Mesothelial cell of epicardium (in vitro differentiated cells): ENCODE data around the gene TRIM24. TPM values are rescaled to one million over a fixed set of nuclear protein-coding genes. Genes with fewer than 3 reads are reported as not detected.

Experiments
- DNase-seq, 2 experiments: peaks; one replicate each; pipeline ENCODE4 v3.0.0; 2021; ENCODE audit warnings: low spot score in 2 of 2; ENCODE audit not compliant: unreplicated experiment in 2 of 2
- H3K27ac Mint-ChIP-seq: 2 replicates; pipeline ENCODE4 v1.8.0; 2021; ENCODE audit warnings: mixed read lengths
- H3K27me3 Mint-ChIP-seq: 2 replicates; pipeline ENCODE4 v1.8.0; 2021; ENCODE audit warnings: low read depth, mixed read lengths
- H3K36me3 Mint-ChIP-seq: 2 replicates; pipeline ENCODE4 v1.8.0; 2021; ENCODE audit warnings: mixed read lengths
- H3K4me1 Mint-ChIP-seq: 2 replicates; pipeline ENCODE4 v1.8.0; 2021; ENCODE audit warnings: mixed read lengths
- H3K4me3 Mint-ChIP-seq: 2 replicates; pipeline ENCODE4 v1.8.0; 2021; ENCODE audit warnings: mild to moderate bottlenecking, moderate library complexity, mixed read lengths
- H3K9me3 Mint-ChIP-seq: 2 replicates; pipeline ENCODE4 v1.8.0; 2021; ENCODE audit warnings: mixed read lengths
- total RNA-seq: library from RNA; stranded (reverse); gene quantifications from 3 replicates; pipeline ENCODE4 v1.2.1, GENCODE V29; 2021
- TF ChIP-seq, protein P1 (sequence below): fragments of 200-600 bp; sonication (generic); IDR thresholded peaks from one replicate; pipeline ENCODE4 v1.5.0; 2021; ENCODE audit warnings: antibody characterized with exemption; ENCODE audit not compliant: unreplicated experiment

TRIM24 gene
- total RNA-seq, 1 donor from 2014 or later, result 86.6 TPM

DNA sequence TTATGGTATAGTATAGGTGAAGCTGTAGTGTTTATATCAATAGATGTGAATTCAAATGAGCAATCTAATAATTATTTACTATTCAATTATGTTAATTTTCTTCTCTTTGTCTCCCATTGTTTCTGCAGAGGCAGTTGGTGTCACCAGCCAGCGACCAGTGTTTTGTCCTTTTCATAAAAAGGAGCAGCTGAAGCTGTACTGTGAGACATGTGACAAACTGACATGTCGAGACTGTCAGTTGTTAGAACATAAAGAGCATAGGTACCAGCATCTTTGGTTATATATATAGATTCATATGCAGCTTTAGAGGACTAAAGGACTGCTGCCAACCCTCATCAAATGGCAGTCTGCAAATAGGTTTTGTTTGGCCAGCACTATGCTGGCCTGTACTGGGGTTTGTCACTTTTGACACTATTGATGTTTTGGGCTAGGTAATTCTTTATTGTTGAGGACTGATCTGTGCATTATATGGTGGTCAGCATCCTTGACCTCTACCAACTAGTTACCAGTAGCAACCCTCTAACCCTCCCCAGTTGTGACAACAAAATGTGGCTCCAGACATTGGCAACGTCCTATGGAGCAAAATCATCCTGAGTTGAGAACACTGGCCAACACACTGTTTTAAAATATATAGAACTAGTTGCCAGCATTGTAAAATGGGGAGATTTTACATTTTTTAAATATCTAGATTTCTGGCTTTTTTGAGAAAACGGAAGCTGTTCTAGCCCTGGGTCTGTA is 59.2 kb downstream of the TRIM24 start:
- no peaks in the 10 kb centered on the region for H3K27me3 Mint-ChIP-seq
- TF ChIP-seq, protein P1, sequence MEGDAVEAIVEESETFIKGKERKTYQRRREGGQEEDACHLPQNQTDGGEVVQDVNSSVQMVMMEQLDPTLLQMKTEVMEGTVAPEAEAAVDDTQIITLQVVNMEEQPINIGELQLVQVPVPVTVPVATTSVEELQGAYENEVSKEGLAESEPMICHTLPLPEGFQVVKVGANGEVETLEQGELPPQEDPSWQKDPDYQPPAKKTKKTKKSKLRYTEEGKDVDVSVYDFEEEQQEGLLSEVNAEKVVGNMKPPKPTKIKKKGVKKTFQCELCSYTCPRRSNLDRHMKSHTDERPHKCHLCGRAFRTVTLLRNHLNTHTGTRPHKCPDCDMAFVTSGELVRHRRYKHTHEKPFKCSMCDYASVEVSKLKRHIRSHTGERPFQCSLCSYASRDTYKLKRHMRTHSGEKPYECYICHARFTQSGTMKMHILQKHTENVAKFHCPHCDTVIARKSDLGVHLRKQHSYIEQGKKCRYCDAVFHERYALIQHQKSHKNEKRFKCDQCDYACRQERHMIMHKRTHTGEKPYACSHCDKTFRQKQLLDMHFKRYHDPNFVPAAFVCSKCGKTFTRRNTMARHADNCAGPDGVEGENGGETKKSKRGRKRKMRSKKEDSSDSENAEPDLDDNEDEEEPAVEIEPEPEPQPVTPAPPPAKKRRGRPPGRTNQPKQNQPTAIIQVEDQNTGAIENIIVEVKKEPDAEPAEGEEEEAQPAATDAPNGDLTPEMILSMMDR, result no peak
- no peaks in the 10 kb centered on the region for H3K9me3 Mint-ChIP-seq
- no peak overlapping the region for H3K4me3 Mint-ChIP-seq
- peaks cover 4% of the 10 kb centered on the region for H3K4me1 Mint-ChIP-seq
- H3K36me3 Mint-ChIP-seq, result peaks cover 71% of the 10 kb centered on the region
- DNase-seq, result no peak
- no peak overlapping the region for H3K27ac Mint-ChIP-seq

- H3K27me3 Mint-ChIP-seq, result no peaks in the 10 kb centered on the region
- no peak overlapping the region for H3K4me3 Mint-ChIP-seq
- TF ChIP-seq, protein P1, result no peak
- H3K27ac Mint-ChIP-seq, result peak overlapping the region; percentile 8
- no peak for DNase-seq
- peaks cover 71% of the 10 kb centered on the region for H3K36me3 Mint-ChIP-seq
- H3K9me3 Mint-ChIP-seq, result peaks cover 6% of the 10 kb centered on the region
- no peaks in the 10 kb centered on the region for H3K4me1 Mint-ChIP-seq
Measured at GRCh38 chr7:138520742-138521141, 60.7 kb downstream of the TRIM24 start.

- TF ChIP-seq, protein P1, result no peak
- Mint-ChIP-seq H3K27ac (no peak overlapping the region), H3K4me1 (no peaks in the 10 kb centered on the region), H3K4me3 (no peak overlapping the region), H3K27me3 (no peaks in the 10 kb centered on the region), H3K36me3 (peaks cover 72% of the 10 kb centered on the region), H3K9me3 (peaks cover 11% of the 10 kb centered on the region)
- DNase-seq, result no peak
Measured at GRCh38 chr7:138521837-138522461, 61.9 kb downstream of the TRIM24 start.

DNA sequence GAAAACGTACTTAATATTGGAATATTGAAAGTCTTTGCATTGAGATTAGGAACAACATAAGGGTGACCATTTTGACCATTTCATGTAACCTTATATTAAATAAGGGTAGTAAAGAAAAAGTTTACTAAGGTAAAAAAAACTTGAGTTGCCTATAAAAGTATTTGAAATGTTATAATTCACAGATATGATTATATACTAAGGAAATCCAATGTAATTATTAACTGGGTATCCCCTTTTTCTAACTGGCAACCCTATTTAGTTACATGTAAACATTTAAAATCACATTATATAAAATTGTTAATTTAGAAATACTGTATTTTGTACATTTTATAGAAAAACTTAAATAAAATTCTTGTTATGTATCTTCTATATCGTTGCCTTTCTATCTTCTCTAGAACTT is 64.2 kb downstream of the TRIM24 start:
- no peak for DNase-seq
- Mint-ChIP-seq H3K4me1 (no peaks in the 10 kb centered on the region), H3K9me3 (peaks cover 25% of the 10 kb centered on the region), H3K4me3 (no peak overlapping the region), H3K27ac (peak overlapping the region; percentile 21), H3K36me3 (peaks cover 74% of the 10 kb centered on the region), H3K27me3 (no peaks in the 10 kb centered on the region)
- TF ChIP-seq, protein P1, result no peak

DNA sequence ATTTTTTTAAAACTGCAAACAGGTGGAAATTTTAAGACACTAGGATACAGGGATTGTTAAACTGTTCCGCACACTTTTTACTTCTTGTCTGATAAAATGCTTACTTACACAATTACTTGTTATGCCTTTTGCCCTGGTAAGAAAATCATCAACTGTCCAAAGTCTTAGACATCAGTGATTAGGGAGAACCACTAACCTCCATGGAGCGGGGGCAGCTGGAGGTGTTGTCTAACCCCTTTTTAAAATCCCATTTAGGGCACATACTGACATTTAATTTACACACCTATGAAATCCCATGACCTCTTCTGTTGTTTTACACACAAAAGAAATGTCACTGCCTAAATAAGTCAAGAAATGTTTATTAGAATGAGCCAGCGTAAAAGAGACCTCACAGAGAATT is 65.7 kb downstream of the TRIM24 start:
- no peaks in the 10 kb centered on the region for H3K27me3 Mint-ChIP-seq
- H3K36me3 Mint-ChIP-seq, result peaks cover 69% of the 10 kb centered on the region
- H3K27ac Mint-ChIP-seq, result no peak overlapping the region
- no peak for DNase-seq
- TF ChIP-seq, protein P1, result no peak
- H3K4me1 Mint-ChIP-seq, result no peaks in the 10 kb centered on the region
- H3K9me3 Mint-ChIP-seq, result peaks cover 30% of the 10 kb centered on the region
- no peak overlapping the region for H3K4me3 Mint-ChIP-seq
